Heart left ventricle (tissue), 16 donors: ENCODE results near the gene KLRD1. TPM values are rescaled to one million over a fixed set of nuclear protein-coding genes. Genes with fewer than 3 reads are reported as not detected.
A peak's percentile ranks its signal among the peaks of the same experiment; 100 is the strongest.

ENCODE experiments used
- ATAC-seq, 4 donors: fragments of 200-7000 bp; cut with Tn5 transposase; one replicate each; pipeline ENCODE4 v1.9.1; 2020 to 2022; ENCODE audit warnings: moderate library complexity in 4 of 4, mild to moderate bottlenecking in 3 of 4, moderate number of reproducible peaks in 1 of 4
- DNase-seq, 5 donors: peaks; one replicate each; pipeline ENCODE4 v3.0.0-alpha.2; 2020
- H3K27ac ChIP-seq, 12 donors: fragments of 200-600 bp; sonication (generic) in 4 of 12; one replicate each; pipeline versions ENCODE4 v1.5.0 to v1.8.0; 2016 to 2022; ENCODE audit warnings: mild to moderate bottlenecking in 2 of 12
- H3K27me3 ChIP-seq, 9 donors: fragments of 200-600 bp; sonication (generic) in 2 of 9; one replicate each; pipeline versions ENCODE4 v1.5.1 to v1.8.0; 2016 to 2022; ENCODE audit warnings: mild to moderate bottlenecking in 3 of 9
- H3K36me3 ChIP-seq, 9 donors: fragments of 200-600 bp; sonication (generic) in 2 of 9; one replicate each; pipeline versions ENCODE4 v1.5.0 to v1.8.0; 2018 to 2022; ENCODE audit warnings: mild to moderate bottlenecking in 2 of 9
- H3K4me1 ChIP-seq, 12 donors: fragments of 200-600 bp; sonication (generic) in 4 of 12; one replicate each; pipeline versions ENCODE4 v1.5.0 to v1.8.0; 2016 to 2022; ENCODE audit warnings: mild to moderate bottlenecking in 3 of 12
- H3K4me3 ChIP-seq, 12 donors: fragments of 200-600 bp; sonication (generic) in 4 of 12; one replicate each; pipeline versions ENCODE4 v1.5.0 to v1.8.0; 2017 to 2022; ENCODE audit warnings: mild to moderate bottlenecking in 9 of 12, moderate library complexity in 4 of 12
- H3K9me3 ChIP-seq, 12 donors: fragments of 200-600 bp; sonication (generic) in 4 of 12; one replicate each; pipeline versions ENCODE4 v1.5.0 to v1.8.0; 2016 to 2022; ENCODE audit warnings: mild to moderate bottlenecking in 1 of 12
- POLR2A ChIP-seq, 2 donors: fragments of 450-650 bp; IDR thresholded peaks; one replicate each; pipeline ENCODE4 v1.6.1; 2017; ENCODE audit warnings: antibody characterized with exemption in 2 of 2, mild to moderate bottlenecking in 2 of 2, moderate library complexity in 2 of 2
- WGBS, 4 donors: extraction: QIAGEN DNeasy Blood & Tissue Kit in 2 of 4; methylation state at CpG; one replicate each; pipeline versions ENCODE4 v1.1.5 to v1.1.7; 2013 to 2018; 5-methylcytosine and 5-hydroxymethylcytosine counted together
- intact Hi-C, 10 donors: fragments of 100-400 bp; cut with DNase I; formaldehyde crosslinking; loops; one replicate each; pipeline versions ENCODE4 v1.11.1 to v1.14.2; 2022
- polyA plus RNA-seq, 2 donors: library from polyadenylated mRNA; stranded (reverse); fragments of 200-250 nt; gene quantifications; one replicate each; pipeline ENCODE4 v1.2.3, GENCODE V29; 2013
- total RNA-seq, 9 donors: library from RNA; depleted of rRNA in 2 of 9; stranded (reverse); fragments of >200 nt in 2 of 9; fragmentation: NEBNext Ultra II Directional in 3 of 9; extraction: Animal tissue kit (Norgen Biotek cat#: 25700) in 3 of 9; gene quantifications; one replicate each; pipeline versions ENCODE4 v1.1.0 to v1.2.4, GENCODE V29; 2016 to 2023
- TF ChIP-seq, protein P1 (sequence below), 12 donors: fragments of 200-600 bp; sonication (generic) in 4 of 12; IDR thresholded peaks; one replicate each; pipeline versions ENCODE4 v1.5.0 to v1.8.0; 2018 to 2022; ENCODE audit warnings: antibody characterized with exemption in 12 of 12, mild to moderate bottlenecking in 5 of 12
- donor health status: ischemic (EF 13 %, LVEDD 7.1; RV severe dilation, severe dysfunction).
- donor health status: healthy with polysubstance abuse.
- donor health status: DM: no; HTN: yes; CAD: no.
- donor health status: DM: no; HTN: no; CAD: no.
- donor health status: ischemic (EF 25% LVEDD 6.9; RV normal size, moderate dysfunction).
- donor health status: ischemic (EF 25% LVEDD 5.7; RV mildly dilated, moderate dysfunction).
- donor health status: healthy.
- donor health status: DM: yes; HTN: yes; CAD: no.
- donor health status: ischemic (EF 35%, LVEDD 5.7; RV mildly dilated, moderate dysfunction).
- donor health status: nonischemic (EF 11% LVEDD 7.7; RV severe dilation, severe dysfunction).
- donor health status: DM: yes; HTN: yes; CAD: no.
- donor health status: PGD.
- donor health status: ischemic (EF 29% LVEDD 5.4; RV normal size, mild dysfunction).
- donor health status: nonischemic (EF 23%, LVEDD 6.1; RV moderate dilation, normal function).

KLRD1 gene
- total and polyA plus RNA-seq, 11 donors = 0.25 to 7.4 (median 0.93) TPM

DNA sequence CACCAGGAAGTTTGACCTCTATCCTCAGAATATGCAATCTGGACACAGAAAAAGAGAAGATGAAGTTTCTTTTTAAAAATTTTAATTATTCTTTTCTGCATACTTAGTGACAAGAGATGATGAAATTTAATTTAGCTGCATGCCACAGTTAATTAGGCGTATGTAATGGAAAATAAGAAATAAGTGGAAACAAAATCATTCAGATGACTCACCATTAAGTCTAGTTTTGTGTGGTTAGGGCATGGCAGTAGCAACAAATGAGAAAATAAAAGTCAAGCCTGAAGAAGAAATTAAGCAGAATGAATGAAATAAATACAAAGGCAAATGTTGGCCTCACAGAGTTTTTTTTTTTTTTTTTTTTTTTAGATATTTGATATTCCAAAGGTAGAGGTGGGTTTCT, 30.9 kb upstream of the KLRD1 start:
- 86 to 98% (median 92%) methylated on average over 1 of the region's 1 CpG for WGBS, 4 donors
- no peaks in the 10 kb centered on the region for H3K9me3 ChIP-seq
- no peaks in the 10 kb centered on the region for H3K36me3 ChIP-seq
- DNase-seq (no peak), ATAC-seq (no peak)
- TF ChIP-seq, protein P1, sequence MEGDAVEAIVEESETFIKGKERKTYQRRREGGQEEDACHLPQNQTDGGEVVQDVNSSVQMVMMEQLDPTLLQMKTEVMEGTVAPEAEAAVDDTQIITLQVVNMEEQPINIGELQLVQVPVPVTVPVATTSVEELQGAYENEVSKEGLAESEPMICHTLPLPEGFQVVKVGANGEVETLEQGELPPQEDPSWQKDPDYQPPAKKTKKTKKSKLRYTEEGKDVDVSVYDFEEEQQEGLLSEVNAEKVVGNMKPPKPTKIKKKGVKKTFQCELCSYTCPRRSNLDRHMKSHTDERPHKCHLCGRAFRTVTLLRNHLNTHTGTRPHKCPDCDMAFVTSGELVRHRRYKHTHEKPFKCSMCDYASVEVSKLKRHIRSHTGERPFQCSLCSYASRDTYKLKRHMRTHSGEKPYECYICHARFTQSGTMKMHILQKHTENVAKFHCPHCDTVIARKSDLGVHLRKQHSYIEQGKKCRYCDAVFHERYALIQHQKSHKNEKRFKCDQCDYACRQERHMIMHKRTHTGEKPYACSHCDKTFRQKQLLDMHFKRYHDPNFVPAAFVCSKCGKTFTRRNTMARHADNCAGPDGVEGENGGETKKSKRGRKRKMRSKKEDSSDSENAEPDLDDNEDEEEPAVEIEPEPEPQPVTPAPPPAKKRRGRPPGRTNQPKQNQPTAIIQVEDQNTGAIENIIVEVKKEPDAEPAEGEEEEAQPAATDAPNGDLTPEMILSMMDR (IDR thresholded peaks at IDR 0.05) = no peak
- no peak for TF ChIP-seq POLR2A (IDR thresholded peaks at IDR 0.05)
- intact Hi-C loops = no loop called here
- H3K4me3 ChIP-seq = no peak overlapping the region
- H3K27ac ChIP-seq = no peak overlapping the region
- H3K4me1 ChIP-seq = no peaks in the 10 kb centered on the region
- no peaks in the 10 kb centered on the region for H3K27me3 ChIP-seq

DNA sequence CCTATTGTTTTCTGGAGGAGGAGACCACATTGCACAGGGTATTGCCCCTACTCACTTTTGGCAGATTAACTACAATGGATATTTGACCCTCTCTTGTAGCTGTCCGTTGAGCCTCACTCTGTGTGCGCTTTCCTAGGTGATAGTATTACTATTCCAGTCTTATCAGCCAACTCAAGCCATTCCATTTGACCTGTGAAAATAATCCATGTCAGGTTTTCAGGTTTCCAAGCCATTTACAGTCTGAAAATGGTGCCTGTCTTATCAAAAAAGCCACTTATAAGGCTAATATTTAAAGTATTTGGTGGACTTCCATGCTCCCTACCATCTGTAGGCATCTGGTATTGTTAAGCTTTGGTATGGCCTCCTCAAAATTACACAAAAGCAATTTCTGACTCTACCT, 29.6 kb upstream of the KLRD1 start:
- Histone ChIP-seq H3K9me3 (no peaks in the 10 kb centered on the region), H3K27me3 (no peaks in the 10 kb centered on the region), H3K4me3 (no peak overlapping the region), H3K4me1 (peaks cover 0 to 3% (median 0%) of the 10 kb centered on the region in 12 donors), H3K36me3 (no peaks in the 10 kb centered on the region), H3K27ac (no peak overlapping the region)
- DNase-seq (no peak), ATAC-seq (no peak)
- TF ChIP-seq, protein P1 (IDR thresholded peaks at IDR 0.05) = no peak
- no peak for TF ChIP-seq POLR2A (IDR thresholded peaks at IDR 0.05)
- 81 to 89% (median 84%) methylated on average over 2 of the region's 2 CpGs for WGBS, 4 donors
- intact Hi-C loops = no loop called here

DNA sequence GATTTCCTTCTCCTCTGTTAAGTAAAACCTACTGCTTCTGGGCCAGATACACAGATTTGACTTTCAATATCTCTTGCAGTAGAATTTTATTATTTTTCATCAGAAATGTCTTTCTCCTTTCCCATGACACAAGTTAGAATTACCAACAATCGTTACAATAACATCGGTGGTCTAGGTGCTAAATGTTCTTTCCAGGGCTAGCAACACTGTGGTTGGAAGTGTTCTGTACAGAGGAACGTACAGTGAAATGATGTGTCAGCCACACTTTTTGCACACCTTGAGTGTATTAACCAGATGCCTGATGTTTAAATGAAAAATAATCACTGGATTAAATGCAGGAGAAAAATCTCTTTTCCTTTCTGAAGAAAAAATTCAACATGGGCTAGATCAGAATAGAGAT, 27.7 kb upstream of the KLRD1 start:
- intact Hi-C loops = no loop called here
- Histone ChIP-seq H3K4me3 (no peak overlapping the region), H3K27me3 (no peaks in the 10 kb centered on the region), H3K9me3 (no peaks in the 10 kb centered on the region), H3K4me1 (peaks cover 0 to 5% (median 0%) of the 10 kb centered on the region in 12 donors), H3K36me3 (no peaks in the 10 kb centered on the region), H3K27ac (no peak overlapping the region)
- 90 to 96% (median 93%) methylated on average over 3 of the region's 3 CpGs for WGBS, 4 donors
- ATAC-seq = no peak
- DNase-seq = no peak
- no peak for TF ChIP-seq POLR2A (IDR thresholded peaks at IDR 0.05)
- TF ChIP-seq, protein P1 (IDR thresholded peaks at IDR 0.05) = no peak

DNA sequence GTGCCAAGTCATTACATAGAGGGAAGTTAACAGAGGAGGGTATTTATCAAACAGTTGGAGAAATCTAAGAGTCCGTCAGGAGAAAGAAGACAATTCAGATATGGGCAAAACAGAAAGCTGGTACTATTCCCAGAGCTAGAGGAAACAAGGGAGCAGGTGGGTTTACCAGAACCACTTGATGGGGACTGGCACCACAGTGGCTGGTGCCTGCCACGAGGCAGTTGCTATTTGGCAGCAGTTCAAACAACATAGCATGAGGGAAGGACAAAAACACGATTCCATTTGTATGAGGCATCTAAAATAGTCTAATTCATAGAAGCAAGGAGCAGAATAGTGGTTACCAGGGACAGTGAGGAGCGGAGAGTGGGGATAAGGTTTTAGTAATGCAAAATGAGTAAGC, 24.6 kb upstream of the KLRD1 start:
- Histone ChIP-seq H3K27ac (no peak overlapping the region), H3K9me3 (no peaks in the 10 kb centered on the region), H3K36me3 (no peaks in the 10 kb centered on the region), H3K4me3 (no peak overlapping the region), H3K4me1 (peaks cover 0 to 5% (median 0%) of the 10 kb centered on the region in 12 donors), H3K27me3 (no peaks in the 10 kb centered on the region)
- ATAC-seq (peak in 2 of 4 donors; percentile 22 to 36), DNase-seq (peak in 1 of 5 donors; percentile 22)
- 31 to 44% (median 41%) methylated on average over 4 of the region's 4 CpGs for WGBS, 4 donors
- intact Hi-C loops = no loop called here
- TF ChIP-seq, protein P1 (IDR thresholded peaks at IDR 0.05) = no peak
- TF ChIP-seq POLR2A (IDR thresholded peaks at IDR 0.05) = no peak
